K562 (cell line): ENCODE results near the gene FAM131C.

ENCODE experiments used
- PTRF ChIP-seq: fragments of 450-650 bp; IDR thresholded peaks from 2 replicates; pipeline ENCODE4 v1.6.1; 2016; ENCODE audit warnings: mild to moderate bottlenecking, missing genetic modification characterization, missing compliant biosample characterization
- THAP12 ChIP-seq: fragments of 250-450 bp; sonication (Bioruptor Pico); IDR thresholded peaks from 2 replicates; pipeline ENCODE4 v1.9.0; 2021; ENCODE audit warnings: mild to moderate bottlenecking, inconsistent platforms

GRCh38 chr1:16076031-16076864 lies 2.8 kb upstream of the FAM131C start:
- no peak for TF ChIP-seq THAP12 (CRISPR knock-in tag)
- no peak for TF ChIP-seq PTRF
